Stomach (tissue), 4 donors: ENCODE measurements around the gene DNM1.

Source experiments
- EP300 ChIP-seq: sonication (generic); formaldehyde crosslinking; IDR thresholded peaks from one replicate; pipeline ENCODE4 v1.6.1; 2017; ENCODE audit warnings: antibody characterized with exemption
- POLR2A ChIP-seq, 4 donors: fragments of 450-650 bp; IDR thresholded peaks; one replicate each; pipeline ENCODE4 v1.6.1; 2016; ENCODE audit warnings: antibody characterized with exemption in 4 of 4, control low read depth in 2 of 4, mild to moderate bottlenecking in 1 of 4, moderate library complexity in 1 of 4
- POLR2AphosphoS5 ChIP-seq, 3 donors: sonication (generic); formaldehyde crosslinking; IDR thresholded peaks; one replicate each; pipeline ENCODE4 v1.6.1; 2016; ENCODE audit warnings: antibody characterized with exemption in 3 of 3
- TF ChIP-seq, protein P1 (sequence below), 7 experiments: fragments of 450-650 bp in 4 of 7; fragments of 200-600 bp in 3 of 7; sonication (generic) in 3 of 7; IDR thresholded peaks; one replicate each; pipeline ENCODE4 v1.5.1; 2016 to 2019; ENCODE audit warnings: antibody characterized with exemption in 7 of 7, control low read depth in 2 of 7, mild to moderate bottlenecking in 1 of 7

DNA sequence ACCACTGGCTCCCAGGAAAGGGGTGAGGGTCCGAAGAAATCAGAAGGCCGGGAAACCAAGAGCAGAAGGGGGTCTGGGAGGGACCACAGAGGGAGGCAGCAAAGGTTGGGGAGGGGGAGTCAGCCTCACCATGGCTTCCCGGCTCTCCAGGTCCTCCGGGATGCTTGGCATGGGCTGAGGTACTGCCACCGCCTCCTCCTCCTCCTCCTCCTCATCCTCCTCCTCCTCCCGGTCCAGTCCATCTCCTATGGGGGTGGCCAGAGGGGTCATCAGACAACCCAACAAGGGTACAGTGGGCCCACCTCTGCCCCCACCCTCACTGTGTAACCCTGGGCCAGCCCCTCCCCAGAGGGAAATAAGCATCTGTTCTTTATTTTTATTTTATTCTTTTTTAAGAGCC lies 55.1 kb downstream of the DNM1 start:
- TF ChIP-seq, protein P1, sequence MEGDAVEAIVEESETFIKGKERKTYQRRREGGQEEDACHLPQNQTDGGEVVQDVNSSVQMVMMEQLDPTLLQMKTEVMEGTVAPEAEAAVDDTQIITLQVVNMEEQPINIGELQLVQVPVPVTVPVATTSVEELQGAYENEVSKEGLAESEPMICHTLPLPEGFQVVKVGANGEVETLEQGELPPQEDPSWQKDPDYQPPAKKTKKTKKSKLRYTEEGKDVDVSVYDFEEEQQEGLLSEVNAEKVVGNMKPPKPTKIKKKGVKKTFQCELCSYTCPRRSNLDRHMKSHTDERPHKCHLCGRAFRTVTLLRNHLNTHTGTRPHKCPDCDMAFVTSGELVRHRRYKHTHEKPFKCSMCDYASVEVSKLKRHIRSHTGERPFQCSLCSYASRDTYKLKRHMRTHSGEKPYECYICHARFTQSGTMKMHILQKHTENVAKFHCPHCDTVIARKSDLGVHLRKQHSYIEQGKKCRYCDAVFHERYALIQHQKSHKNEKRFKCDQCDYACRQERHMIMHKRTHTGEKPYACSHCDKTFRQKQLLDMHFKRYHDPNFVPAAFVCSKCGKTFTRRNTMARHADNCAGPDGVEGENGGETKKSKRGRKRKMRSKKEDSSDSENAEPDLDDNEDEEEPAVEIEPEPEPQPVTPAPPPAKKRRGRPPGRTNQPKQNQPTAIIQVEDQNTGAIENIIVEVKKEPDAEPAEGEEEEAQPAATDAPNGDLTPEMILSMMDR (IDR thresholded peaks at IDR 0.05), result no peak
- TF ChIP-seq POLR2A (IDR thresholded peaks at IDR 0.05), result no peak
- TF ChIP-seq POLR2AphosphoS5 (IDR thresholded peaks at IDR 0.05), result no peak
- no peak for TF ChIP-seq EP300
